Lower leg skin (tissue), 4 donors: ENCODE data around the gene NKAIN2. TPM values are rescaled to one million over a fixed set of nuclear protein-coding genes. Genes with fewer than 3 reads are reported as not detected.

ENCODE experiments used
- DNase-seq, 2 donors: peaks; one replicate each; pipeline ENCODE4 v3.0.0-alpha.2; 2019; ENCODE audit warnings: low spot score in 2 of 2
- H3K4me3 ChIP-seq: fragments of 200-600 bp; sonication (generic); 2 replicates; pipeline ENCODE4 v1.5.1; 2017; ENCODE audit warnings: mild to moderate bottlenecking, low read depth; ENCODE audit not compliant: poor library complexity, severe bottlenecking
- CTCF ChIP-seq, 3 donors: fragments of 450-650 bp; IDR thresholded peaks; one replicate each; pipeline ENCODE4 v1.5.1; 2016; ENCODE audit warnings: antibody characterized with exemption in 3 of 3, mild to moderate bottlenecking in 3 of 3, moderate library complexity in 2 of 3
- POLR2A ChIP-seq, 2 donors: fragments of 450-650 bp; IDR thresholded peaks; one replicate each; pipeline ENCODE4 v1.6.1; 2016 to 2017; ENCODE audit warnings: antibody characterized with exemption in 2 of 2, mild to moderate bottlenecking in 1 of 2, moderate library complexity in 1 of 2
- WGBS, 2 donors: methylation state at CpG; one replicate each; pipeline ENCODE4 v1.1.5; 2018; 5-methylcytosine and 5-hydroxymethylcytosine counted together
- intact Hi-C: fragments of 100-400 bp; cut with DNase I; formaldehyde crosslinking; loops from one replicate; pipeline ENCODE4 v1.15.0; 2023; ENCODE audit warnings: low total_unique reads
- total RNA-seq, 4 donors: library from RNA; depleted of rRNA; stranded (reverse); fragments of >200 nt; gene quantifications; one replicate each; pipeline ENCODE4 v1.1.0, GENCODE V29; 2016

Gene NKAIN2
- total RNA-seq, 4 donors from 2014 or later: 0.37 TPM; not detected in 3

GRCh38 chr6:123770247-123770949 is 33.3 kb upstream of the NKAIN2 start:
- no peak overlapping the region for H3K4me3 ChIP-seq
- TF ChIP-seq CTCF (IDR thresholded peaks at IDR 0.05): no peak
- TF ChIP-seq POLR2A (IDR thresholded peaks at IDR 0.05): no peak
- DNase-seq: no peak
- 69 to 78% methylated on average over 3 of the region's 3 CpGs for WGBS, 2 donors
- intact Hi-C loops: no loop called here

- WGBS, 2 donors: 41 to 62% methylated on average over 2 of the region's 2 CpGs
- H3K4me3 ChIP-seq: no peak overlapping the region
- intact Hi-C loops: no loop called here
- no peak for TF ChIP-seq POLR2A (IDR thresholded peaks at IDR 0.05)
- TF ChIP-seq CTCF (IDR thresholded peaks at IDR 0.05): no peak
- DNase-seq: no peak
Measured at GRCh38 chr6:123771126-123771525, 32.5 kb upstream of the NKAIN2 start.

DNA sequence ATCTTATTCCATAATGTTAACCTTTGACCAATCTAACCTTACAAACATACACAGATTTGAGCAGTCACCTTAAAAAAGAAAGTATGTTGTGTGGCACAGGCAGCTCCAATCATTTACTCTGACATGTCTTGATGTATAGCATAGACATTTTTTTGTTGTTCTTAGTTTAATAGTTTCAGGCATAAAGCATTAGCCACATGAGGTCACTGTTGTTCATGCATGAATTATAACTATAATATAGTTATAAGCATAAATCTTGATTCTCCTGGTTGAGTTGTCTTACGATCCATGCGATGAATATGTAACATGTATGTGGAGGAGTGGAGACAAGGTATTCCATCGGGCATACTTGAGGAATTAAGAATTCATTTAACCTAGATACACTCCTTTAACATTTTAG is 26.1 kb upstream of the NKAIN2 start:
- intact Hi-C loops: no loop called here
- H3K4me3 ChIP-seq: no peak overlapping the region
- 35 to 49% methylated on average over 3 of the region's 3 CpGs for WGBS, 2 donors
- DNase-seq: no peak
- TF ChIP-seq CTCF (IDR thresholded peaks at IDR 0.05): no peak
- TF ChIP-seq POLR2A (IDR thresholded peaks at IDR 0.05): no peak

GRCh38 chr6:123780021-123780420 is 23.6 kb upstream of the NKAIN2 start:
- no peak overlapping the region for H3K4me3 ChIP-seq
- 38 to 43% methylated on average over 1 of the region's 1 CpG for WGBS, 2 donors
- DNase-seq: no peak
- no peak for TF ChIP-seq CTCF (IDR thresholded peaks at IDR 0.05)
- TF ChIP-seq POLR2A (IDR thresholded peaks at IDR 0.05): no peak
- intact Hi-C loops: no loop called here

GRCh38 chr6:123784330-123784729 is 19.3 kb upstream of the NKAIN2 start:
- TF ChIP-seq POLR2A (IDR thresholded peaks at IDR 0.05) (no peak), CTCF (IDR thresholded peaks at IDR 0.05) (no peak)
- WGBS, 2 donors: 70 to 75% methylated on average over 2 of the region's 2 CpGs
- no peak for DNase-seq
- H3K4me3 ChIP-seq: no peak overlapping the region
- intact Hi-C loops: no loop called here

DNA sequence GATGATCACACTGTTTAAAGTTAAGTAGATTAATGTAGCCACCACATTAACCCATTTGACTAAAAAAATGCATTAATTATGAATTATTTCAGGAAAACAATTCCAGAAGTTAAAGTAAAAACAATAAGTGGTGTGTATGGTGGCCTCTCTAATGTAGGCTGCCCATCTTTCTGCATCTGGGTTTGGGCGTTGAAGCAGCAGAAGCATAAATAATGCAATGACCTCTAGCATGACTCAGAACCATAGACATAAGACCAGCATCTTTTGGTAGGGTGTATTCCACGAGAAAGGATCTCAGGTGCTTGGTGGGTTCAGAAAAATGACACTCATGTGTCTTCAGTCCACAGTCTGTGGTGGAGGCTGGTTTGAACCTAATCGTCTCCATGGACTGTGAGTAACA is 18.6 kb upstream of the NKAIN2 start:
- WGBS, 2 donors: 85 to 89% methylated on average over 3 of the region's 3 CpGs
- TF ChIP-seq CTCF (IDR thresholded peaks at IDR 0.05) (no peak), POLR2A (IDR thresholded peaks at IDR 0.05) (no peak)
- no peak for DNase-seq
- intact Hi-C loops: no loop called here
- no peak overlapping the region for H3K4me3 ChIP-seq
